Testis (tissue), 2 donors: ENCODE data around the gene LRP1B.

Experiments used
- CTCF ChIP-seq, 3 experiments: fragments of 450-650 bp in 2 of 3; fragments of 200-600 bp in 1 of 3; sonication (generic) in 1 of 3; IDR thresholded peaks; one replicate each; pipeline ENCODE4 v1.5.1; 2016 to 2019; ENCODE audit warnings: antibody characterized with exemption in 3 of 3, mild to moderate bottlenecking in 2 of 3, moderate library complexity in 1 of 3
- POLR2A ChIP-seq: fragments of 450-650 bp; IDR thresholded peaks from one replicate; pipeline ENCODE4 v1.6.1; 2017; ENCODE audit warnings: antibody characterized with exemption, mild to moderate bottlenecking, moderate library complexity

- TF ChIP-seq CTCF (IDR thresholded peaks at IDR 0.05) (no peak), POLR2A (no peak)
These were observed 93.1 kb downstream of the LRP1B start for GRCh38 chr2:142037744-142038143.
